ENCODE data around the gene TANC1.

TANC1 gene

GRCh38 chr2:159218389-159218788, 249.9 kb downstream of the TANC1 start:
- 98% methylated on average over 6 of the region's 6 CpGs for WGBS (ENCODE audit: insufficient coverage)

GRCh38 chr2:159219394-159219998, 251.1 kb downstream of the TANC1 start:
- no peak overlapping the region for H3K4me3 ChIP-seq (ENCODE audit: control insufficient read depth in 1 of 7, extremely low read depth in 1 of 7, insufficient read depth in 4 of 7, low read depth in 2 of 7, low read length in 6 of 7)
- H3K27me3 ChIP-seq (replicated peaks in 2 of 5; ENCODE audit: control insufficient read depth in 4 of 5, insufficient read depth in 5 of 5, low read length in 4 of 5), result no peaks in the 10 kb centered on the region
- no peak overlapping the region for H3K27ac ChIP-seq (ENCODE audit: insufficient read depth in 1 of 2, low read depth in 1 of 2, low read length in 2 of 2, poor library complexity in 1 of 2, severe bottlenecking in 2 of 2)
- H3K4me1 ChIP-seq (ENCODE audit: control extremely low read depth in 1 of 4, control insufficient read depth in 4 of 4, insufficient read depth in 4 of 4, low read length in 3 of 4), result no peaks in the 10 kb centered on the region
- 95% methylated on average over 8 of the region's 8 CpGs for WGBS (ENCODE audit: insufficient coverage)
- no peaks in the 10 kb centered on the region for H3K9me3 ChIP-seq (ENCODE audit: control extremely low read depth in 1 of 5, control insufficient read depth in 4 of 5, insufficient read depth in 2 of 5, low read depth in 1 of 5, low read length in 4 of 5)
- POLR2A ChIA-PET, result no interaction called here
- no peak for DNase-seq
- peaks cover 6 to 53% (median 37%) of the 10 kb centered on the region in 4 experiments for H3K36me3 ChIP-seq (ENCODE audit: control insufficient read depth in 4 of 4, insufficient read depth in 4 of 4, low read length in 3 of 4)
- CTCF ChIA-PET, result interaction anchor here (0.6 to 1.2 kb wide), 2 partner anchors 12 to 1957 kb away, joined by 4 read pairs; no protein-coding TSS in a partner anchor

More at GRCh38 chr2:159218389-159218788, 249.9 kb downstream of the TANC1 start:
- Histone ChIP-seq H3K27me3 (replicated peaks in 2 of 5; ENCODE audit: control insufficient read depth in 4 of 5, insufficient read depth in 5 of 5, low read length in 4 of 5) (no peaks in the 10 kb centered on the region), H3K4me1 (ENCODE audit: control extremely low read depth in 1 of 4, control insufficient read depth in 4 of 4, insufficient read depth in 4 of 4, low read length in 3 of 4) (no peaks in the 10 kb centered on the region), H3K4me3 (ENCODE audit: control insufficient read depth in 1 of 7, extremely low read depth in 1 of 7, insufficient read depth in 4 of 7, low read depth in 2 of 7, low read length in 6 of 7) (no peak overlapping the region), H3K9me3 (ENCODE audit: control extremely low read depth in 1 of 5, control insufficient read depth in 4 of 5, insufficient read depth in 2 of 5, low read depth in 1 of 5, low read length in 4 of 5) (no peaks in the 10 kb centered on the region), H3K36me3 (ENCODE audit: control insufficient read depth in 4 of 4, insufficient read depth in 4 of 4, low read length in 3 of 4) (peaks cover 6 to 45% (median 30%) of the 10 kb centered on the region in 4 experiments), H3K27ac (ENCODE audit: insufficient read depth in 1 of 2, low read depth in 1 of 2, low read length in 2 of 2, poor library complexity in 1 of 2, severe bottlenecking in 2 of 2) (no peak overlapping the region)
- ChIA-PET CTCF (no interaction called here), POLR2A (no interaction called here)
- DNase-seq, result no peak

GRCh38 chr2:159224061-159224813, 255.8 kb downstream of the TANC1 start:
- DNase-seq, result no peak
- WGBS (ENCODE audit: insufficient coverage), result 97% methylated on average over 14 of the region's 17 CpGs
- no peaks in the 10 kb centered on the region for H3K27me3 ChIP-seq (replicated peaks in 2 of 5; ENCODE audit: control insufficient read depth in 4 of 5, insufficient read depth in 5 of 5, low read length in 4 of 5)
- H3K4me1 ChIP-seq (ENCODE audit: control extremely low read depth in 1 of 4, control insufficient read depth in 4 of 4, insufficient read depth in 4 of 4, low read length in 3 of 4), result peaks cover 0 to 6% (median 4%) of the 10 kb centered on the region in 4 experiments
- no peaks in the 10 kb centered on the region for H3K9me3 ChIP-seq (ENCODE audit: control extremely low read depth in 1 of 5, control insufficient read depth in 4 of 5, insufficient read depth in 2 of 5, low read depth in 1 of 5, low read length in 4 of 5)
- H3K4me3 ChIP-seq (ENCODE audit: control insufficient read depth in 1 of 7, extremely low read depth in 1 of 7, insufficient read depth in 4 of 7, low read depth in 2 of 7, low read length in 6 of 7), result no peak overlapping the region
- POLR2A ChIA-PET, result interaction anchor here (0.6 kb wide), 1 partner anchor 155 kb away, joined by 3 read pairs; no protein-coding TSS in a partner anchor
- H3K27ac ChIP-seq (ENCODE audit: insufficient read depth in 1 of 2, low read depth in 1 of 2, low read length in 2 of 2, poor library complexity in 1 of 2, severe bottlenecking in 2 of 2), result no peak overlapping the region
- CTCF ChIA-PET, result interaction anchor here (0.8 to 1.8 kb wide), 3 partner anchors 9 to 62 kb away, joined by 4 to 7 read pairs (median 5); partner anchors contain the start of gene WDSUB1
- H3K36me3 ChIP-seq (ENCODE audit: control insufficient read depth in 4 of 4, insufficient read depth in 4 of 4, low read length in 3 of 4), result peaks cover 0 to 50% (median 22%) of the 10 kb centered on the region in 4 experiments

GRCh38 chr2:159225025-159226016, 256.9 kb downstream of the TANC1 start:
- no peak for DNase-seq
- H3K4me3 ChIP-seq (ENCODE audit: control insufficient read depth in 1 of 7, extremely low read depth in 1 of 7, insufficient read depth in 4 of 7, low read depth in 2 of 7, low read length in 6 of 7), result no peak overlapping the region
- peaks cover 0 to 53% (median 27%) of the 10 kb centered on the region in 4 experiments for H3K36me3 ChIP-seq (ENCODE audit: control insufficient read depth in 4 of 4, insufficient read depth in 4 of 4, low read length in 3 of 4)
- no peaks in the 10 kb centered on the region for H3K27me3 ChIP-seq (replicated peaks in 2 of 5; ENCODE audit: control insufficient read depth in 4 of 5, insufficient read depth in 5 of 5, low read length in 4 of 5)
- ChIA-PET CTCF (interaction anchor here (0.6 to 1.4 kb wide), 3 partner anchors 24 to 192 kb away, joined by 3 to 7 read pairs (median 4); partner anchors contain the start of gene WDSUB1), POLR2A (no interaction called here)
- WGBS (ENCODE audit: insufficient coverage), result 96% methylated on average over 17 of the region's 26 CpGs
- no peaks in the 10 kb centered on the region for H3K9me3 ChIP-seq (ENCODE audit: control extremely low read depth in 1 of 5, control insufficient read depth in 4 of 5, insufficient read depth in 2 of 5, low read depth in 1 of 5, low read length in 4 of 5)
- H3K27ac ChIP-seq (ENCODE audit: insufficient read depth in 1 of 2, low read depth in 1 of 2, low read length in 2 of 2, poor library complexity in 1 of 2, severe bottlenecking in 2 of 2), result no peak overlapping the region
- H3K4me1 ChIP-seq (ENCODE audit: control extremely low read depth in 1 of 4, control insufficient read depth in 4 of 4, insufficient read depth in 4 of 4, low read length in 3 of 4), result peaks cover 0 to 6% (median 4%) of the 10 kb centered on the region in 4 experiments

GRCh38 chr2:159226059-159226461, 257.6 kb downstream of the TANC1 start:
- 51% methylated on average over 4 of the region's 5 CpGs for WGBS (ENCODE audit: insufficient coverage)
- H3K27ac ChIP-seq (ENCODE audit: insufficient read depth in 1 of 2, low read depth in 1 of 2, low read length in 2 of 2, poor library complexity in 1 of 2, severe bottlenecking in 2 of 2), result no peak overlapping the region
- H3K9me3 ChIP-seq (ENCODE audit: control extremely low read depth in 1 of 5, control insufficient read depth in 4 of 5, insufficient read depth in 2 of 5, low read depth in 1 of 5, low read length in 4 of 5), result no peaks in the 10 kb centered on the region
- peaks cover 0 to 6% (median 4%) of the 10 kb centered on the region in 4 experiments for H3K4me1 ChIP-seq (ENCODE audit: control extremely low read depth in 1 of 4, control insufficient read depth in 4 of 4, insufficient read depth in 4 of 4, low read length in 3 of 4)
- no peak overlapping the region for H3K4me3 ChIP-seq (ENCODE audit: control insufficient read depth in 1 of 7, extremely low read depth in 1 of 7, insufficient read depth in 4 of 7, low read depth in 2 of 7, low read length in 6 of 7)
- peaks cover 0 to 59% (median 30%) of the 10 kb centered on the region in 4 experiments for H3K36me3 ChIP-seq (ENCODE audit: control insufficient read depth in 4 of 4, insufficient read depth in 4 of 4, low read length in 3 of 4)
- H3K27me3 ChIP-seq (replicated peaks in 2 of 5; ENCODE audit: control insufficient read depth in 4 of 5, insufficient read depth in 5 of 5, low read length in 4 of 5), result no peaks in the 10 kb centered on the region
- POLR2A ChIA-PET, result interaction anchor here (0.6 kb wide), 1 partner anchor 33 kb away, joined by 7 read pairs; no protein-coding TSS in a partner anchor
- peak; percentile 27 to 76 (median 65) for DNase-seq
- CTCF ChIA-PET, result interaction anchor here (0.6 to 1.7 kb wide), 2 partner anchors 11 to 193 kb away, joined by 3 to 4 read pairs; no protein-coding TSS in a partner anchor

GRCh38 chr2:159226608-159227385, 258.4 kb downstream of the TANC1 start:
- H3K36me3 ChIP-seq (ENCODE audit: control insufficient read depth in 4 of 4, insufficient read depth in 4 of 4, low read length in 3 of 4), result peaks cover 0 to 53% (median 28%) of the 10 kb centered on the region in 4 experiments
- CTCF ChIA-PET, result interaction anchor here (0.6 to 1.7 kb wide), 3 partner anchors 10 to 23 kb away, joined by 3 to 4 read pairs (median 4); no protein-coding TSS in a partner anchor
- peaks cover 0 to 6% (median 4%) of the 10 kb centered on the region in 4 experiments for H3K4me1 ChIP-seq (ENCODE audit: control extremely low read depth in 1 of 4, control insufficient read depth in 4 of 4, insufficient read depth in 4 of 4, low read length in 3 of 4)
- no peaks in the 10 kb centered on the region for H3K9me3 ChIP-seq (ENCODE audit: control extremely low read depth in 1 of 5, control insufficient read depth in 4 of 5, insufficient read depth in 2 of 5, low read depth in 1 of 5, low read length in 4 of 5)
- H3K27ac ChIP-seq (ENCODE audit: insufficient read depth in 1 of 2, low read depth in 1 of 2, low read length in 2 of 2, poor library complexity in 1 of 2, severe bottlenecking in 2 of 2), result no peak overlapping the region
- no peak for DNase-seq
- no peak overlapping the region for H3K4me3 ChIP-seq (ENCODE audit: control insufficient read depth in 1 of 7, extremely low read depth in 1 of 7, insufficient read depth in 4 of 7, low read depth in 2 of 7, low read length in 6 of 7)
- H3K27me3 ChIP-seq (replicated peaks in 2 of 5; ENCODE audit: control insufficient read depth in 4 of 5, insufficient read depth in 5 of 5, low read length in 4 of 5), result no peaks in the 10 kb centered on the region
- POLR2A ChIA-PET, result interaction anchor here (0.6 kb wide), 2 partner anchors 9 to 32 kb away, joined by 5 to 7 read pairs; no protein-coding TSS in a partner anchor

All from common myeloid progenitor, CD34-positive (primary cell).